GM12878 (cell line): ENCODE data around the gene TSEN54. TPM values are rescaled to one million over a fixed set of nuclear protein-coding genes. Genes with fewer than 3 reads are reported as not detected.

Experiments used
- ATAC-seq: fragments of 200-7000 bp; cut with Tn5 transposase; 3 replicates; pipeline ENCODE4 v1.9.1; 2020; ENCODE audit warnings: mild to moderate bottlenecking, moderate library complexity
- BruUV-seq: library from RNA; stranded (reverse); fragments of 400-500 nt; replicated peaks from 2 replicates; lab custom pipeline; 2021; lab: Mats Ljungman, UMichigan
- CTCF ChIA-PET: fragments of 300-600 bp; sonication (Branson Sonifier 250); formaldehyde crosslinking; extraction: SDS; loops from one replicate; lab custom pipeline; 2021; ENCODE audit warnings: inconsistent platforms; lab: Yijun Ruan, JAX
- POLR2A ChIA-PET: fragments of 350-600 bp; formaldehyde crosslinking; extraction: SDS; loops from one replicate; lab custom pipeline; 2021; ENCODE audit warnings: inconsistent platforms; lab: Charles Lee
- RAD21 ChIA-PET: fragments of 300-600 bp; sonication (Branson Sonifier 250); formaldehyde crosslinking; loops from one replicate; lab custom pipeline; 2023; ENCODE audit warnings: antibody characterized with exemption; ENCODE audit not compliant: unreplicated experiment; lab: Charles Lee
- SMC1A ChIA-PET: fragments of 300-600 bp; sonication (Branson Sonifier 250); formaldehyde crosslinking; loops from one replicate; lab custom pipeline; 2023; ENCODE audit not compliant: unreplicated experiment, uncharacterized antibody; lab: Charles Lee
- DNase-seq: peaks from one replicate; pipeline ENCODE4 v3.0.0-alpha.2; 2011; ENCODE audit warnings: low read depth, low spot score
- FAIRE-seq: peaks from 3 replicates; lab custom pipeline; 2011; peaks lifted over from hg19 to GRCh38; lab: Jason Lieb, UNC
- H2AFZ ChIP-seq: 2 replicates; pipeline ENCODE4 v1.6.0; 2011; ENCODE audit warnings: low read depth, low read length, control low read depth; ENCODE audit not compliant: control insufficient read depth
- H3K27ac ChIP-seq: 2 replicates; pipeline ENCODE4 v1.5.1; 2011; ENCODE audit warnings: control low read depth; ENCODE audit not compliant: control insufficient read depth, insufficient read depth
- H3K27me3 ChIP-seq, 2 experiments: replicated peaks in 1 of 2; 2 replicates each; pipeline versions ENCODE4 v1.6.0 to v1.6.1; 2011; ENCODE audit warnings: low read length in 1 of 2; ENCODE audit not compliant: control insufficient read depth in 2 of 2, insufficient read depth in 2 of 2
- H3K36me3 ChIP-seq, 2 experiments: 2 replicates each; pipeline ENCODE4 v1.5.1; 2011; ENCODE audit warnings: low read length in 1 of 2; ENCODE audit not compliant: control insufficient read depth in 2 of 2, insufficient read depth in 2 of 2
- H3K4me1 ChIP-seq: 2 replicates; pipeline ENCODE4 v1.6.1; 2011; ENCODE audit warnings: mild to moderate bottlenecking, low read length, moderate library complexity, mixed read lengths; ENCODE audit not compliant: control insufficient read depth, insufficient read depth
- H3K4me2 ChIP-seq: 2 replicates; pipeline ENCODE4 v1.6.0; 2011; ENCODE audit warnings: control low read depth; ENCODE audit not compliant: control insufficient read depth, insufficient read depth
- H3K4me3 ChIP-seq: fragments of 200-600 bp; sonication (generic); 2 replicates; pipeline ENCODE4 v1.5.1; 2016
- H3K79me2 ChIP-seq: 2 replicates; pipeline ENCODE4 v1.6.0; 2011; ENCODE audit warnings: low read length; ENCODE audit not compliant: control insufficient read depth, insufficient read depth
- H3K9ac ChIP-seq: 2 replicates; pipeline ENCODE4 v1.8.0; 2011; ENCODE audit warnings: low read length, control low read depth, mixed read lengths; ENCODE audit not compliant: control insufficient read depth, insufficient read depth
- H3K9me3 ChIP-seq: replicated peaks from 3 replicates; pipeline ENCODE4 v1.5.1; 2011; ENCODE audit warnings: mild to moderate bottlenecking, low read length; ENCODE audit not compliant: control insufficient read depth, insufficient read depth
- H4K20me1 ChIP-seq: 2 replicates; pipeline ENCODE4 v1.6.0; 2011; ENCODE audit not compliant: control insufficient read depth, insufficient read depth
- MAX ChIP-seq: IDR thresholded peaks from 2 replicates; pipeline ENCODE4 v1.6.1; 2012; ENCODE audit warnings: low read depth, low read length, improper control_type of control experiment
- SMARCA5 ChIP-seq: fragments of 450-650 bp; IDR thresholded peaks from 2 replicates; pipeline ENCODE4 v1.6.1; 2017; ENCODE audit warnings: mild to moderate bottlenecking
- ZNF217 ChIP-seq: fragments of 450-650 bp; IDR thresholded peaks from 2 replicates; pipeline ENCODE4 v1.6.1; 2017; ENCODE audit warnings: antibody characterized with exemption, mild to moderate bottlenecking
- WGBS: methylation state at CpG from one replicate; pipeline ENCODE4 v1.1.6; 2016; ENCODE audit warnings: low lambda C conversion rate; ENCODE audit not compliant: insufficient replicate concordance, insufficient coverage; ENCODE audit errors: missing lambda C conversion rate; 5-methylcytosine and 5-hydroxymethylcytosine counted together
- in situ Hi-C: fragments of 300-500 bp; cut with MboI; formaldehyde crosslinking; loops from 9 replicates; pipeline ENCODE4 v1.14.3; 2018; ENCODE audit warnings: mixed read lengths
- intact Hi-C: fragments of 100-400 bp; cut with micrococcal nuclease; formaldehyde crosslinking; loops from one replicate; pipeline ENCODE4 v1.14.2; 2022; ENCODE audit not compliant: unreplicated experiment
- polyA plus RNA-seq, 11 experiments: library from polyadenylated mRNA; depleted of rRNA in 4 of 11; unstranded in 6 of 11; stranded (reverse) in 5 of 11; fragments of >200 nt; fragmentation: Nextera tagmentation in 4 of 11; fragmentation: Illumina TruSeq in 1 of 11; extraction: Ambion mirVana in 4 of 11; extraction: Trizol in 1 of 11; gene quantifications; 1 replicate in 1 of 11; 2 replicates in 10 of 11; pipeline versions ENCODE4 v1.2.1 to v1.2.3, GENCODE V29; 2011 to 2016; ENCODE audit warnings: inconsistent platforms in 2 of 11, missing spikeins in 2 of 11, low read depth in 1 of 11
- total RNA-seq, 4 experiments: library from RNA; depleted of rRNA in 3 of 4; stranded (reverse); fragments of >200 nt in 3 of 4; fragmentation: Illumina TruSeq in 1 of 4; extraction: Trizol in 1 of 4; gene quantifications; 2 replicates each; pipeline versions ENCODE4 v1.2.1 to v1.2.3, GENCODE V29; 2013 to 2021
- TF ChIP-seq, protein P1 (sequence below): IDR thresholded peaks from 2 replicates; pipeline ENCODE4 v1.6.1; 2012; ENCODE audit warnings: mild to moderate bottlenecking, low read depth, low read length

TSEN54 gene
- total and polyA plus RNA-seq, 10 of the 15 experiments (the other 5 are each of a cell fraction or from before 2014, with no cell fraction given): 7.1 to 48.0 (median 41.1) TPM

GRCh38 chr17:75512926-75513640 lies 3.2 kb upstream of the TSEN54 start:
- FAIRE-seq: no peak
- peaks cover 14% of the 10 kb centered on the region for H3K79me2 ChIP-seq

More at GRCh38 chr17:75512926-75513640, 3.2 kb upstream of the TSEN54 start:
- Histone ChIP-seq H4K20me1 (no peaks in the 10 kb centered on the region), H2AFZ (no peak overlapping the region), H3K27ac (no peak overlapping the region), H3K9ac (no peak overlapping the region), H3K9me3 (no peaks in the 10 kb centered on the region), H3K4me1 (peaks cover 10% of the 10 kb centered on the region), H3K4me3 (no peak overlapping the region), H3K36me3 (no peaks in the 10 kb centered on the region; a peak in 1 of 4 replicates), H3K4me2 (no peak overlapping the region), H3K27me3 (no peaks in the 10 kb centered on the region)
- DNase-seq (no peak), ATAC-seq (no peak)
- TF ChIP-seq, protein P1, sequence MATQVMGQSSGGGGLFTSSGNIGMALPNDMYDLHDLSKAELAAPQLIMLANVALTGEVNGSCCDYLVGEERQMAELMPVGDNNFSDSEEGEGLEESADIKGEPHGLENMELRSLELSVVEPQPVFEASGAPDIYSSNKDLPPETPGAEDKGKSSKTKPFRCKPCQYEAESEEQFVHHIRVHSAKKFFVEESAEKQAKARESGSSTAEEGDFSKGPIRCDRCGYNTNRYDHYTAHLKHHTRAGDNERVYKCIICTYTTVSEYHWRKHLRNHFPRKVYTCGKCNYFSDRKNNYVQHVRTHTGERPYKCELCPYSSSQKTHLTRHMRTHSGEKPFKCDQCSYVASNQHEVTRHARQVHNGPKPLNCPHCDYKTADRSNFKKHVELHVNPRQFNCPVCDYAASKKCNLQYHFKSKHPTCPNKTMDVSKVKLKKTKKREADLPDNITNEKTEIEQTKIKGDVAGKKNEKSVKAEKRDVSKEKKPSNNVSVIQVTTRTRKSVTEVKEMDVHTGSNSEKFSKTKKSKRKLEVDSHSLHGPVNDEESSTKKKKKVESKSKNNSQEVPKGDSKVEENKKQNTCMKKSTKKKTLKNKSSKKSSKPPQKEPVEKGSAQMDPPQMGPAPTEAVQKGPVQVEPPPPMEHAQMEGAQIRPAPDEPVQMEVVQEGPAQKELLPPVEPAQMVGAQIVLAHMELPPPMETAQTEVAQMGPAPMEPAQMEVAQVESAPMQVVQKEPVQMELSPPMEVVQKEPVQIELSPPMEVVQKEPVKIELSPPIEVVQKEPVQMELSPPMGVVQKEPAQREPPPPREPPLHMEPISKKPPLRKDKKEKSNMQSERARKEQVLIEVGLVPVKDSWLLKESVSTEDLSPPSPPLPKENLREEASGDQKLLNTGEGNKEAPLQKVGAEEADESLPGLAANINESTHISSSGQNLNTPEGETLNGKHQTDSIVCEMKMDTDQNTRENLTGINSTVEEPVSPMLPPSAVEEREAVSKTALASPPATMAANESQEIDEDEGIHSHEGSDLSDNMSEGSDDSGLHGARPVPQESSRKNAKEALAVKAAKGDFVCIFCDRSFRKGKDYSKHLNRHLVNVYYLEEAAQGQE: no peak
- TF ChIP-seq ZNF217: no peak
- no peak for TF ChIP-seq MAX
- peak; percentile 29; the same call in 1 of the 2 replicates for TF ChIP-seq SMARCA5
- POLR2A ChIA-PET: interaction anchor here (0.6 to 0.8 kb wide), 2 partner anchors 57 to 240 kb away, joined by 3 read pairs; partner anchors contain the start of gene TMEM94
- BruUV-seq: no TSS peak
- SMC1A ChIA-PET: interaction anchor here (2.0 kb wide), 1 partner anchor 88 kb away, joined by 10 read pairs; no protein-coding TSS in a partner anchor
- CTCF ChIA-PET: interaction anchor here (0.6 to 1.9 kb wide), 3 partner anchors 85 to 96 kb away, joined by 3 to 6 read pairs (median 6); no protein-coding TSS in a partner anchor
- 59% methylated on average over 10 of the region's 10 CpGs for WGBS
- intact Hi-C loops: loop anchor here (10.0 kb wide), 1 partner anchor 248 kb away; the partner anchor contains the start of genes GGA3 and MRPS7
- in situ Hi-C loops: no loop called here
- RAD21 ChIA-PET: interaction anchor here (1.0 to 2.2 kb wide), 3 partner anchors 49 to 86 kb away, joined by 3 to 8 read pairs (median 6); partner anchors contain the start of gene TMEM94
